Measurements from ENCODE around the gene ZNF296. TPM values are rescaled to one million over a fixed set of nuclear protein-coding genes. Genes with fewer than 3 reads are reported as not detected.

The ZNF296 gene
- polyA plus RNA-seq, 4 donors = 0.45 to 2.5 (median 0.76) TPM

DNA sequence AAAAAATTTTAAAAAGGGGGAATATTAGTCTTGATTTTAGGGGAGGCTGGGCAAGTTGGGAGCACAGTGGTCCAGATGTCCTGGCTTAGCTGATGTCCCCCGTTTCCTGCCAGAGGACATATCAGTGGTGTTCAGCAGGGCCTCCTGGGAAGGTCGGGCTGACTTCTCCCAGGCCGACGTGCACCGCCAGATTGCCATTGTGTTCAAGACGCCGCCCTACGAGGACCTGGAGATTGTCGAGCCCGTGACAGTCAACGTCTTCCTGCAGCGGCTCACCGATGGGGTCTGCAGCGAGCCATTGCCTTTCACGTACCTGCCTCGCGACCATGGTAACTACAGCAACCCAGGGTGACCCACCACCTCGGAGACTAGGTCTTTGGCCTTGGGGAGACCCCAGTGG is 43.9 kb downstream of the ZNF296 start:
- no peak for DNase-seq (ENCODE audit: low read depth in 4 of 4, low spot score in 3 of 4)

DNA sequence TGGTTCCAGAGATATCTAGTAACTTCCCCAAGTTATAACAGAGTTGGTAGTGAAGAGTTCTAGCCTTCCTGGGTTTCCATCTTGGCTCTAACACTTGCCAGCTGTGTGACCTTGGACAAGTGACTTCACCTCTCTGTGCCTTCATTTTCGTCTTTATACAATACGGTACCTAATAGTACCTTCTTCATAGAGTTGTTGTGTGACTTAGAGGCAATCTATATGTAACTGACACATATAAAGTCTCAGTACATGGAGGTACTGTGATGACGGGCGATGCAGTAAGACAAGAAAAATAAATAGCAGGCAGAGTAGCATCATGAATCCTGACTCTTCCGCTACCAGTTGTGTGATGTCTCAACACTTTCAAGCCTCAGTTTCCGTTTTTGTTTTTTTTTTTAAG is 45.5 kb downstream of the ZNF296 start:
- no peak for DNase-seq (ENCODE audit: low read depth in 4 of 4, low spot score in 3 of 4)

DNA sequence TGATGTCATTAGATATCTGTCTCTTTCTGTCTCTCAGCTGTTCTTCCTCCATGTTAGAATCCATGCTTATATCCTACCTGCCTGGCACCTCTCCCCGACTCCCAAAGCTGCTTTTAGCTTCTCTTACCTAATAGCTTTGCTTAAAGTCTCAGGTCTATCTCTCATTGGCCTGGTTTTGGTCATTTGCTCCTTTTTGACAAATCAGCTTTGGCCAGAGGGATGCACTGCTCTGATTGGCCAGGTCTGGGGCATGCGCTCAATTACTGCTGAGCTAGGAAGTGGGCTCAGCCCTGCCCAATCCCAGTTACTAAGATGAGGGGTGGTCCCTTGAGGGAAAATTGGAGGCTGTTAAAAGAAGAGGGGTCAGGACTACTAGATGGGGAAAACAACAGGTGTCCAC is 48.9 kb downstream of the ZNF296 start:
- DNase-seq (ENCODE audit: low read depth in 4 of 4, low spot score in 3 of 4) = no peak

DNA sequence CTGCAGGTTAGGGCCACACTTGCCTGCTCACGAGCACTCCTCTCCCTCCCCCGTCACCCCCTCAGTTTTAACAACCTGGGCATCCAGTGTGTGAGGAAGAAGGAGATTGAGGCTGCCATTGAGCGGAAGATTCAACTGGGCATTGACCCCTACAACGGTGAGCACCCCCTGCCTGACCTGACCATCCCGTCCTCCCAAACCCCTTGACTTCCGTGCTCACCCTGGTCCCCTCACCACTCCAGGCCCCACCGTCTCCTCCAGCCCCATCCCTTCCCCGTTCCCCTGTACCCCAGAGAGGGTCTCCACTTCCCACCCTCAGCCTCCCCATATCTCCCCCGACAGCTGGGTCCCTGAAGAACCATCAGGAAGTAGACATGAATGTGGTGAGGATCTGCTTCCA is 51.0 kb downstream of the ZNF296 start:
- no peak for DNase-seq (ENCODE audit: low read depth in 4 of 4, low spot score in 3 of 4)

DNA sequence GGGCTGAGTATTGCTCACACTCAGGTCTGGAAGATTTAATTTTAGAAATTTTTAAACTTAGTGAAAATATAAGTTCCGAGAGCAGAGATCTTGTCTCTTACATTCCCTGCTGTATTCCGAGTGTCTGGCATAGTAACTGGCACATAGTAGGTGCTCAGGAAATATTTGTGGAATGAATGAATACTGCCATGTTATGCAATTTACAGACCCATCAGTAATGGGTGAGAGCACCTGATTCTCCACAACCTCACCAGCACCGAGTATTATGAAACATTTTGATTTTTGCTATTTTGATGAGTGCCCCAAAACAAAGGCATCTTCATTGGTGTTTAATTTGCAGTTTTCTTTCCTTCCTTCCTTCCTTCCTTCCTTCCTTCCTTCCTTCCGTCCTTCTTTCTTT is 53.2 kb downstream of the ZNF296 start:
- DNase-seq (ENCODE audit: low read depth in 4 of 4, low spot score in 3 of 4) = no peak

DNA sequence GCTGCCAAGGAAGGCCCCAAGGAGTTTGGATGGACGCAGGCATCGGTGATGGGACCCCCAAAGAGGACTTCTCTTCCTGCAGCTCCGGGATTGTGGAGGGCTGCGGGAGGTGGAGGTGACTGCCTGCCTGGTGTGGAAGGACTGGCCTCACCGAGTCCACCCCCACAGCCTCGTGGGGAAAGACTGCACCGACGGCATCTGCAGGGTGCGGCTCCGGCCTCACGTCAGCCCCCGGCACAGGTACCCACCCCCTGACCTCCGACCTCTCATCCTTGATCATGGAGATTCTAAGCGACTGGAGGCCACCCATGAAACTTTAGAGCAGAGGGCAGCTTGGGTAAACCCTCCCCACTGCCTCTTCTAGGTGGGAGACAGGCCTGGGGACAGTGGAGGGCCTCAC is 54.3 kb downstream of the ZNF296 start:
- no peak for DNase-seq (ENCODE audit: low read depth in 4 of 4, low spot score in 3 of 4)

Other genes with a start within 250 kb of the ZNF296 start
- gene NECTIN2, start 230.2 kb downstream of the ZNF296 start, polyA plus RNA-seq (ENCODE audit: insufficient read length in 4 of 4) = 100 to 1,000 TPM in 3 of 4 donors, 10 to 100 TPM in 1; 74.3 to 165 (median 151) TPM
- gene TOMM40, start 185.2 kb downstream of the ZNF296 start, polyA plus RNA-seq (ENCODE audit: insufficient read length in 4 of 4) = 10 to 100 TPM; 27.3 to 53.4 (median 43.9) TPM
- 100 to 1,000 TPM in 3 of 4 donors, 10 to 100 TPM in 1; 51.2 to 397 (median 259) TPM for gene APOE, start 170.7 kb downstream of the ZNF296 start, polyA plus RNA-seq (ENCODE audit: insufficient read length in 4 of 4)
- 10 to 100 TPM in 2 of 4 donors, 1 to 10 TPM in 2; 8.7 to 25.0 (median 9.9) TPM for gene APOC1, start 161.9 kb downstream of the ZNF296 start, polyA plus RNA-seq (ENCODE audit: insufficient read length in 4 of 4)
- gene APOC4, start 134.2 kb downstream of the ZNF296 start, polyA plus RNA-seq (ENCODE audit: insufficient read length in 4 of 4) = not detected
- gene APOC2, start 130.4 kb downstream of the ZNF296 start, polyA plus RNA-seq (ENCODE audit: insufficient read length in 4 of 4) = 10 to 100 TPM in 2 of 4 donors, 1 to 10 TPM in 2; 4.3 to 12.8 (median 8.8) TPM
- 100 to 1,000 TPM in 2 of 4 donors, 10 to 100 TPM in 2; 70.4 to 125 (median 103) TPM for gene CLPTM1, start 121.1 kb downstream of the ZNF296 start, polyA plus RNA-seq (ENCODE audit: insufficient read length in 4 of 4)
- 1 to 10 TPM; 4.4 to 6.6 (median 5.5) TPM for gene RELB, start 75.0 kb downstream of the ZNF296 start, polyA plus RNA-seq (ENCODE audit: insufficient read length in 4 of 4)
- gene CLASRP, start 37.4 kb downstream of the ZNF296 start, polyA plus RNA-seq (ENCODE audit: insufficient read length in 4 of 4) = 10 to 100 TPM; 55.9 to 94.2 (median 64.6) TPM
- 10 to 100 TPM; 16.6 to 27.3 (median 22.5) TPM for gene GEMIN7, start 2.8 kb upstream of the ZNF296 start, polyA plus RNA-seq (ENCODE audit: insufficient read length in 4 of 4)
- 10 to 100 TPM; 15.2 to 38.9 (median 26.5) TPM for gene PPP1R37, start 16.7 kb upstream of the ZNF296 start, polyA plus RNA-seq (ENCODE audit: insufficient read length in 4 of 4)
- gene NKPD1, start 84.5 kb upstream of the ZNF296 start, polyA plus RNA-seq (ENCODE audit: insufficient read length in 4 of 4) = under 1 TPM; 0.06 to 0.21 (median 0.13) TPM
- 10 to 100 TPM; 11.6 to 48.6 (median 30.8) TPM for gene TRAPPC6A, start 101.8 kb upstream of the ZNF296 start, polyA plus RNA-seq (ENCODE audit: insufficient read length in 4 of 4)
- gene BLOC1S3, start 102.3 kb upstream of the ZNF296 start, polyA plus RNA-seq (ENCODE audit: insufficient read length in 4 of 4) = 10 to 100 TPM in 1 of 4 donors, 1 to 10 TPM in 3; 6.7 to 10.1 (median 9.2) TPM
- 10 to 100 TPM in 1 of 4 donors, 1 to 10 TPM in 3; 4.4 to 10.7 (median 7.1) TPM for gene EXOC3L2, start 168.9 kb upstream of the ZNF296 start, polyA plus RNA-seq (ENCODE audit: insufficient read length in 4 of 4)
- gene MARK4, start 174.8 kb upstream of the ZNF296 start, polyA plus RNA-seq (ENCODE audit: insufficient read length in 4 of 4) = 10 to 100 TPM; 33.2 to 45.1 (median 38.6) TPM
- under 1 TPM; 0.26 to 0.60 (median 0.41) TPM for gene CKM, start 246.4 kb upstream of the ZNF296 start, polyA plus RNA-seq (ENCODE audit: insufficient read length in 4 of 4)

Measured in left renal pelvis (tissue), 4 donors.